ENCODE results near the gene TRAPPC14. TPM values are rescaled to one million over a fixed set of nuclear protein-coding genes. Genes with fewer than 3 reads are reported as not detected.
"Not testable (repeated sequence)": the region's sequence is repeated elsewhere in the genome, so short reads cannot be mapped to it uniquely, and the experiment has no call there.

The TRAPPC14 gene
- total RNA-seq, 6 experiments from 2014 or later = 8.2 to 14.6 (median 10.3) TPM

DNA sequence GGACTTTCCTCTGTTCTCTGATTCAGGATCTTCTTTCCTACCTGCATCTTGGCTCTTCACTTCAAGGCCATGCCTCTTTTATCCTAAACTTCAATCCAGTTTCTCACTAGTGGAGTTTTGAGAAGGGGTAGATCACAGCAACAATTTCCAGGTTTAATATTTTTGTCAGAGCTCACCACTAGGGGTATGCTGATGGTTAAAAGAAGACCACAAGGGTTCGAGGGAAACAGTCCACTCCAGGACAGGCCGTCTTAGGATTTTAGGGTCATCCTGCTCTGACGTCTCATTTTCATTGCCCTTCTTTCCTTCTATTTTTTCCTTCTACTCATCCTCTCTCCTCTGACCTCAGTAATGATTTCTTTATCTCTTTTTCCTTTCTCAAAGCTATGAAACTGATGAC, 30.5 kb upstream of the TRAPPC14 start:
- no peaks in the 10 kb centered on the region for H3K4me1 ChIP-seq
- TF ChIP-seq POLR2A (IDR thresholded peaks at IDR 0.05) = no peak
- TF ChIP-seq, protein P1, sequence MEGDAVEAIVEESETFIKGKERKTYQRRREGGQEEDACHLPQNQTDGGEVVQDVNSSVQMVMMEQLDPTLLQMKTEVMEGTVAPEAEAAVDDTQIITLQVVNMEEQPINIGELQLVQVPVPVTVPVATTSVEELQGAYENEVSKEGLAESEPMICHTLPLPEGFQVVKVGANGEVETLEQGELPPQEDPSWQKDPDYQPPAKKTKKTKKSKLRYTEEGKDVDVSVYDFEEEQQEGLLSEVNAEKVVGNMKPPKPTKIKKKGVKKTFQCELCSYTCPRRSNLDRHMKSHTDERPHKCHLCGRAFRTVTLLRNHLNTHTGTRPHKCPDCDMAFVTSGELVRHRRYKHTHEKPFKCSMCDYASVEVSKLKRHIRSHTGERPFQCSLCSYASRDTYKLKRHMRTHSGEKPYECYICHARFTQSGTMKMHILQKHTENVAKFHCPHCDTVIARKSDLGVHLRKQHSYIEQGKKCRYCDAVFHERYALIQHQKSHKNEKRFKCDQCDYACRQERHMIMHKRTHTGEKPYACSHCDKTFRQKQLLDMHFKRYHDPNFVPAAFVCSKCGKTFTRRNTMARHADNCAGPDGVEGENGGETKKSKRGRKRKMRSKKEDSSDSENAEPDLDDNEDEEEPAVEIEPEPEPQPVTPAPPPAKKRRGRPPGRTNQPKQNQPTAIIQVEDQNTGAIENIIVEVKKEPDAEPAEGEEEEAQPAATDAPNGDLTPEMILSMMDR (IDR thresholded peaks at IDR 0.05) = no peak

DNA sequence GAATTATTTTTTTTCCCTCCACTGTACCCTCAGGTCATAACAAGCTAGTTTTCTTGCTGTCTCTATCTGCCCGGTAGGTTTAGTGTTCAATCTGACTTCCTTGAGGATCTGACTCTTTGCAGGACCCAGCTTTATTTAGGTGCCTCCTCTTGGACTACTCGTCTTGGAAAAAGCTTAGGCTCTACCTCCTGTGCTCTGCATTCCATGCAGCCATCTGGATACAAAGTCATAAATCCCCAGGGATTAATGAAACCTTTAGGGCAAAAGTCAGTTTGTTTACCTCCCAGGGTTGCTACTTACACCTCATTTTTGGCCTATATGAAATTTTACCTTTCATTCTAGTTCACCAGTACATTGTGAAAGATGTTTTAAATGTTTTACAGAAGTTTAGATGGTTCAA, 27.2 kb upstream of the TRAPPC14 start:
- Histone ChIP-seq H3K4me1 (no peaks in the 10 kb centered on the region), H3K4me3 (no peak overlapping the region), H3K27ac (no peak overlapping the region), H3K9me3 (no peaks in the 10 kb centered on the region), H3K36me3 (no peaks in the 10 kb centered on the region), H3K27me3 (no peaks in the 10 kb centered on the region)
- intact Hi-C loops (cut with DNase I) = no loop called here
- WGBS (ENCODE audit: insufficient coverage, low coverage, low lambda C conversion rate, missing lambda C conversion rate) = 84% methylated on average over 2 of the region's 2 CpGs
- DNase-seq (no peak), ATAC-seq (no peak)
- TF ChIP-seq POLR2A (IDR thresholded peaks at IDR 0.05) = no peak
- TF ChIP-seq, protein P1 (IDR thresholded peaks at IDR 0.05) = no peak

More for the DNA sequence above, 30.5 kb upstream of the TRAPPC14 start:
- intact Hi-C loops (cut with DNase I) = no loop called here
- DNase-seq = no peak
- no peaks in the 10 kb centered on the region for H3K27me3 ChIP-seq
- 60% methylated on average over 3 of the region's 3 CpGs for WGBS (ENCODE audit: insufficient coverage, low coverage, low lambda C conversion rate, missing lambda C conversion rate)
- ATAC-seq = no peak
- no peaks in the 10 kb centered on the region for H3K36me3 ChIP-seq
- no peak overlapping the region for H3K4me3 ChIP-seq
- H3K27ac ChIP-seq = no peak overlapping the region
- H3K9me3 ChIP-seq = no peaks in the 10 kb centered on the region

DNA sequence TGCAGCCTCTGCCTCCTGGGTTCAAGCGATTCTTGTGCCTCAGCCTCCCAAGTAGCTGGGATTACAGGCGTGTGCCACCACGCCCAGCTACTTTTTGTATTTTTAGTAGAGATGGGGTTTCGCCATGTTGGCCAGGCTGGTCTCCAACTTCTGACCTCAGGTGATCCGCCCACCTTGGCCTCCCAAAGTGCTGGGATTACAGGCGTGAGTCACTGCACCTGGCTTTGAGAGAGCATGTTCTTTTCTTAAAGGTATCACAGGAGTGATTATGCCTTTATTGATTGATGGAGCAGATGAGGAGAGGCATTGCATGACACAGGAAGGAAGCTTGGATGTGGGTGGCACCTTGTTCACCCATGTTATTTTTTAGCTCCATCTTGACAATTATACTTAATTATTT, 24.6 kb upstream of the TRAPPC14 start:
- H3K27me3 ChIP-seq; ATAC-seq; intact Hi-C loops (cut with DNase I); DNase-seq; H3K27ac ChIP-seq; H3K36me3 ChIP-seq; H3K4me3 ChIP-seq; H3K4me1 ChIP-seq; H3K9me3 ChIP-seq: not testable (repeated sequence)
- WGBS (ENCODE audit: insufficient coverage, low coverage, low lambda C conversion rate, missing lambda C conversion rate) = no CpG with 5 or more reads among the region's 6 CpGs

DNA sequence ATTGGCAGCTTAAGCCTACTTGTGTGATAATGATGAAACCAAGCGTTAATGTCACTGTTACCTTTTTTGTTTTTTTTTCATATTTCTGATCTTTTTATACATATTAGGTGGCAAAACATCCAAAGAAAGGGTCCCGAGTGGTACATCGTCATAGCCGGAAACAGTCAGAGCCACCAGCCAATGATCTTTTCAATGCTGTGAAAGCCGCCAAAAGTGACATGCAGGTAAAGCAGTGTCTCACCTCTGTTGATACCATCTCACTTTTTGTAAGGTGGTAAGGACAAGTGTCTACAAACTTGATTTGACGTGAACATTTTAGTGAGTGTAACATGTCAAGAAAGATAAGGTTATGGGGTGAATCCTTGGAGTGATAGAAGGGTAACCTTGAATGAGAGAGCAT, 24.1 kb upstream of the TRAPPC14 start:
- H3K27ac ChIP-seq; H3K4me3 ChIP-seq; DNase-seq; H3K27me3 ChIP-seq; H3K36me3 ChIP-seq; H3K4me1 ChIP-seq; ATAC-seq; H3K9me3 ChIP-seq; intact Hi-C loops (cut with DNase I): not testable (repeated sequence)
- 67% methylated on average over 6 of the region's 6 CpGs for WGBS (ENCODE audit: insufficient coverage, low coverage, low lambda C conversion rate, missing lambda C conversion rate)

DNA sequence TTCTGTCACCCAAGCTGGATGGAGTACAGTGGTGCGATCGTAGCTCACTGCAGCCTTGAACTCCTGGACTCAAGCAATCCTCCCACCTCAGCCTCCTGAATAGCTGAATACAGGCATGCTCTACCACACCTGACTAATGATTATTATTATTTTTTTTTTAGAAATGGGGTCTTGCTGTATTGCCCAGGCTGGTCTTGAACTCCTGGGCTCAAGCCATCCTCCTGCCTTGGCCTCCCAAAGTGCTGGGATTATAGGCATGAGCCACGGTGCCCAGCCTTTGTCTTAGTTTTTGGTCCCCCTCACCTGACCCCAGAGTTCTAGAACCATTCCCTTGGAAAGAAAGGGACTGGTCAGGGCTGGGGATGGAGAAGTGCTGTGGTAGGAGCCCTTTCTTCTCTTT, 21.6 kb upstream of the TRAPPC14 start:
- ATAC-seq; intact Hi-C loops (cut with DNase I); H3K4me3 ChIP-seq; H3K4me1 ChIP-seq; DNase-seq; H3K36me3 ChIP-seq; H3K27ac ChIP-seq; H3K27me3 ChIP-seq; H3K9me3 ChIP-seq: not testable (repeated sequence)
- WGBS (ENCODE audit: insufficient coverage, low coverage, low lambda C conversion rate, missing lambda C conversion rate) = 82% methylated on average over 2 of the region's 3 CpGs

DNA sequence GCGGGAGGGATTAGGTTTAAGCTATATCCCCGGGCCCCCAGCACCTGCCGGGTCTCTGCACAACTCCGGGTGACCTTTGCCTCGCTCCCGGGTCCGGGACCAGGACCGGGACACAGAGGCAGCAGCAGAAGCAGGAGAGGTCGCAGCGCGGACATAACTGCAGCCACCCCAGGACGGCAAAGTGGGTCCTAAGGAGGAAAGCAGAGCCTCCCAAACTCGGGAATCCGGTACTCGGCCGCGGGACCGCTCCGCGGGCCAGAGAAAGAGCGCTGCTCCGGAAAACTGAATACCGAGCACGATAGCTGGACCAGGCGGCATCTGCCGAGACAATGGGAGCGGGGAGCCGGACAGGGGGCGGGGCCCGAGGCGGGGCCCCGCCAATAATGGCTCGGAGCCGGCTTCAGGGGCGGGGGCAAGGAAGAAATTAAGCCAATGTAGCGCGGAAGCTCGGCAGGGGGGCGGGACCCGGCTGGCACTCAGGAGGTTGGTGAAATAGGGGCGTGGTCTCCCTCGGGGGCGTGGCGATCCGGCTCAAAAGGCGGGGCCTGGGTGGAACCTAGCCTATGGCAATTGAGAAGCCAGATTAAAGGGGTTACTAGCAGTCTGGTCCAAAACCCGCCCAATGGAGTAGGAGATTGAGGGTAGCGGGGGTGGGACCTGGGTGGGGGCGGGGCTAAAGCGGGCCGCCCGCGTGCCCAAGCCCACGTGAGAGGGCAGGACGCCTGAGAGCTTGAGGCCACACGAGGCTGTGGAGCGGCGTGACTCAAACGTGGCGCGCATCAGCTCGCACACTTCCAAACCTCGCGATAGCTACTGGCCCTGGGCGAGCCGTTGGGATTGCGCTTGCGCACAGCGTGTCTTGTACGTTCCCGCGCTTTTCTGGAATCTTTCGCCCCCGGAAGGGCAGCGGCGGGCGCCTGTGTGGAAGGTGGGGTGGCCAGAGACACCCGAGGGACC, 18.8 kb upstream of the TRAPPC14 start, which contains the start of the genes GPC2 and STAG3:
GPC2 (minus strand) TSS at position 337 of the 957 bp plus-strand sequence; CDS start at position 155, 182 bp downstream.
STAG3 (plus strand) TSS at position 874 of the 957 bp plus-strand sequence. CDS start 2,639 bp downstream, outside the sequence.
- peak; percentile 97 to 98 (median 98) for ATAC-seq
- H3K27me3 ChIP-seq = no peaks in the 10 kb centered on the region
- no peak within 1 kb of the TSS for H3K27ac ChIP-seq
- H3K36me3 ChIP-seq = no peaks in the 10 kb centered on the region
- H3K9me3 ChIP-seq = no peaks in the 10 kb centered on the region
- peak within 1 kb of the TSS; percentile 38 to 56 (median 39) for H3K4me3 ChIP-seq
- TF ChIP-seq, protein P1 (IDR thresholded peaks at IDR 0.05) = no peak
- TF ChIP-seq POLR2A (IDR thresholded peaks at IDR 0.05) = no peak
- DNase-seq = peak; percentile 93 to 96 (median 95)
- 4% methylated on average over 38 of the region's 78 CpGs for WGBS (ENCODE audit: insufficient coverage, low coverage, low lambda C conversion rate, missing lambda C conversion rate)
- H3K4me1 ChIP-seq = no peaks in the 10 kb centered on the region
- intact Hi-C loops (cut with DNase I) = no loop called here
